Type B pancreatic cell (in vitro differentiated cells): ENCODE measurements around the gene LGI2. TPM values are rescaled to one million over a fixed set of nuclear protein-coding genes. Genes with fewer than 3 reads are reported as not detected.

Experiments
- DNase-seq: peaks from one replicate; pipeline ENCODE4 v3.0.0; 2021; ENCODE audit warnings: mixed read lengths; ENCODE audit not compliant: unreplicated experiment; ENCODE audit errors: extremely low spot score
- H3K27ac Mint-ChIP-seq: 2 replicates; pipeline ENCODE4 v1.8.0; 2021; ENCODE audit warnings: mild to moderate bottlenecking, mixed read lengths
- H3K27me3 Mint-ChIP-seq: 2 replicates; pipeline ENCODE4 v1.8.0; 2021; ENCODE audit warnings: mixed read lengths
- H3K36me3 Mint-ChIP-seq: 2 replicates; pipeline ENCODE4 v1.8.0; 2021; ENCODE audit warnings: mixed read lengths
- H3K4me1 Mint-ChIP-seq: one replicate; pipeline ENCODE4 v1.8.0; 2021; ENCODE audit warnings: mixed read lengths; ENCODE audit not compliant: unreplicated experiment
- H3K4me3 Mint-ChIP-seq: 2 replicates; pipeline ENCODE4 v1.8.0; 2021; ENCODE audit warnings: mild to moderate bottlenecking, mixed read lengths
- H3K9me3 Mint-ChIP-seq: 2 replicates; pipeline ENCODE4 v1.8.0; 2021; ENCODE audit warnings: mixed read lengths
- total RNA-seq: library from RNA; stranded (reverse); gene quantifications from 2 replicates; pipeline ENCODE4 v1.2.1, GENCODE V29; 2021; ENCODE audit warnings: low replicate concordance
- TF ChIP-seq, protein P1 (sequence below): fragments of 200-600 bp; sonication (generic); conservative IDR thresholded peaks from 2 replicates; pipeline ENCODE4 v1.5.0; 2021; ENCODE audit warnings: antibody characterized with exemption, mild to moderate bottlenecking

Gene LGI2
- total RNA-seq, 1 donor from 2014 or later, result 5.4 TPM

- TF ChIP-seq, protein P1, sequence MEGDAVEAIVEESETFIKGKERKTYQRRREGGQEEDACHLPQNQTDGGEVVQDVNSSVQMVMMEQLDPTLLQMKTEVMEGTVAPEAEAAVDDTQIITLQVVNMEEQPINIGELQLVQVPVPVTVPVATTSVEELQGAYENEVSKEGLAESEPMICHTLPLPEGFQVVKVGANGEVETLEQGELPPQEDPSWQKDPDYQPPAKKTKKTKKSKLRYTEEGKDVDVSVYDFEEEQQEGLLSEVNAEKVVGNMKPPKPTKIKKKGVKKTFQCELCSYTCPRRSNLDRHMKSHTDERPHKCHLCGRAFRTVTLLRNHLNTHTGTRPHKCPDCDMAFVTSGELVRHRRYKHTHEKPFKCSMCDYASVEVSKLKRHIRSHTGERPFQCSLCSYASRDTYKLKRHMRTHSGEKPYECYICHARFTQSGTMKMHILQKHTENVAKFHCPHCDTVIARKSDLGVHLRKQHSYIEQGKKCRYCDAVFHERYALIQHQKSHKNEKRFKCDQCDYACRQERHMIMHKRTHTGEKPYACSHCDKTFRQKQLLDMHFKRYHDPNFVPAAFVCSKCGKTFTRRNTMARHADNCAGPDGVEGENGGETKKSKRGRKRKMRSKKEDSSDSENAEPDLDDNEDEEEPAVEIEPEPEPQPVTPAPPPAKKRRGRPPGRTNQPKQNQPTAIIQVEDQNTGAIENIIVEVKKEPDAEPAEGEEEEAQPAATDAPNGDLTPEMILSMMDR, result no peak
- H3K9me3 Mint-ChIP-seq, result peaks cover 5% of the 10 kb centered on the region
- peaks cover 15% of the 10 kb centered on the region for H3K27me3 Mint-ChIP-seq
- no peak overlapping the region for H3K27ac Mint-ChIP-seq
- no peak for DNase-seq
- no peak overlapping the region for H3K4me3 Mint-ChIP-seq
- peaks cover 33% of the 10 kb centered on the region for H3K4me1 Mint-ChIP-seq
- H3K36me3 Mint-ChIP-seq, result no peaks in the 10 kb centered on the region
Observed at GRCh38 chr4:25013756-25014661, 16.7 kb downstream of the LGI2 start.

DNA sequence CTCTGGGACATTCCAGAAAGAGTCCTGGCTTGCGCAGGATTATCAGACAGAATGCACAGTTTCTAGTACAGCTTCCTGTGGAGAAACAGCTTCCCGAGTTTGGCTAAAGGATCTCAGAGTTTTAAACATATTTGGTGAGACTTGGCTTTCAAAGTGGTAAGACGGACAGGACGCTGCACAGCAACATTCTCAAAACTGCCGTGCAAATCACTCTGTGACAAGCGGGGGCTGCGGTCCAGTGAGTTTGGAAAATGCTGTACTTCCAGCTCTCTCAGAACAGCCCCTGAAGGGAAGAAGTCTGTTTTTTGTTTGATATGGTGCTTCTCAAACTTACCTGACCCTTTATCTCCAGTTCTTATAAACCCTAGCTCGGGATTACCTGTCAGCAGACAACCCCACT, 18.1 kb downstream of the LGI2 start:
- no peak for DNase-seq
- H3K27ac Mint-ChIP-seq, result no peak overlapping the region
- H3K4me1 Mint-ChIP-seq, result peaks cover 33% of the 10 kb centered on the region
- no peak overlapping the region for H3K4me3 Mint-ChIP-seq
- TF ChIP-seq, protein P1, result no peak
- H3K27me3 Mint-ChIP-seq, result peaks cover 15% of the 10 kb centered on the region
- peaks cover 5% of the 10 kb centered on the region for H3K9me3 Mint-ChIP-seq
- H3K36me3 Mint-ChIP-seq, result no peaks in the 10 kb centered on the region

DNA sequence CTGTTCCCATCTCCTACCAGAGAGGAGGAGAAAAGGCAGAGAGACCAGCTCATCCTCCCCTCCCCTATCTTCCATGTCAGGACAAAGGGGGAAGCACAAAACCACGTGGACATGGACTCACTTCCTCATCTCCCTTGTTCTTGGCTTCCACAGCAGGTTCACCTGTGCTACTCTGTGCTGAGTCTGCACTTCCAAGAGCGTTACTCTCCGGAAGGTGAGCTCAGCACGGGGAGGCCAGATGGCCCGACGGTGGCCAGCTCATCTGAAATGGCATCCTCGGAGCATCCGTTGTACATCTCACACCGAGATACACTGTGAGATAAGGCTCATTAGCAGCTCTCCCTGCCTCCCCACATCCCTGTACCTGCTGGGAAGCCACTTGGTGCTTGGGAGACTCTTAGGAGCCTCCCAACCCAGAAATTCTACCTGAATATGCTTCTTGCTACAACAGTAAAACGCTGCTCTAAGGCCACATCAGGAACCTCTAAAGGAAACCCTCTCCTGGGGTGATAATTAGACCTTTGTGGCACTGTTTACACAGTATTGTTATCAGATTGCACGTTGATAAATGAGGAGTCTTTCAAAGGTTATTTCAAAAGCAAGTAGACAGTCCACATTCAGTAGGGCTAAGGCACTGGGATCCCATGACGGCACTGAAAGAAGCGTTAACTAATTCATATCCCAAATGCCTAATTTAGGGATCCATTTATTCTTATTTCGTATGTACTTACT, 19.4 kb downstream of the LGI2 start:
- DNase-seq, result no peak
- Mint-ChIP-seq H3K4me3 (no peak overlapping the region), H3K27me3 (peaks cover 15% of the 10 kb centered on the region), H3K36me3 (no peaks in the 10 kb centered on the region), H3K4me1 (peaks cover 33% of the 10 kb centered on the region), H3K27ac (no peak overlapping the region), H3K9me3 (peaks cover 5% of the 10 kb centered on the region)
- TF ChIP-seq, protein P1, result no peak

- TF ChIP-seq, protein P1, result no peak
- no peak for DNase-seq
- Mint-ChIP-seq H3K4me3 (no peak overlapping the region), H3K27me3 (peaks cover 15% of the 10 kb centered on the region), H3K4me1 (peaks cover 21% of the 10 kb centered on the region), H3K27ac (no peak overlapping the region), H3K36me3 (no peaks in the 10 kb centered on the region), H3K9me3 (peaks cover 5% of the 10 kb centered on the region)
Observed at GRCh38 chr4:25007598-25007997, 23.1 kb downstream of the LGI2 start.

DNA sequence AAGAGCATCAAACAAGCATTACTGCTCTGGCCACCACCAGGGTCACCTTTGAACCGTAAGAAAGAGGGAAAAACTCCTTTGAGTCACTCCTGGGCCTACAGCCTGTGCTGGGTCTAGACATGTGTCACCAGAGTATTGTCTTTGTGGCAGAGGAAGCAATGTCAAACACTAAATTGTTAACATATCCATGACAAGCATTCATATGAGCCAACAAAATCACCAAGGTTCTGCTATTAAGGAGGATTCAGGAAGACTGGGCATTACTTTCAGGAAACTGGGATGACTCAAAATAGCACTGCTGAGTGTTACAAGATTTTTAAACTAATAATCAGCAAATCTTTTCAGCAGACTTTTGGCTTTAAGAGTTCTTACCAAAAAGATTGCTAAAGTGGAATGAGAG, 28.1 kb downstream of the LGI2 start:
- no peaks in the 10 kb centered on the region for H3K9me3 Mint-ChIP-seq
- no peak overlapping the region for H3K27ac Mint-ChIP-seq
- H3K4me1 Mint-ChIP-seq, result peaks cover 15% of the 10 kb centered on the region
- H3K27me3 Mint-ChIP-seq, result no peaks in the 10 kb centered on the region
- H3K4me3 Mint-ChIP-seq, result no peak overlapping the region
- no peaks in the 10 kb centered on the region for H3K36me3 Mint-ChIP-seq
- TF ChIP-seq, protein P1, result no peak
- no peak for DNase-seq
